GM10847 (cell line): ENCODE measurements around the gene EIPR1.

ENCODE experiments used
- POLR2A ChIP-seq: IDR thresholded peaks from 2 replicates; pipeline ENCODE4 v1.6.1; 2011; ENCODE audit not compliant: insufficient read length; ENCODE audit errors: extremely low read depth

EIPR1 gene

DNA sequence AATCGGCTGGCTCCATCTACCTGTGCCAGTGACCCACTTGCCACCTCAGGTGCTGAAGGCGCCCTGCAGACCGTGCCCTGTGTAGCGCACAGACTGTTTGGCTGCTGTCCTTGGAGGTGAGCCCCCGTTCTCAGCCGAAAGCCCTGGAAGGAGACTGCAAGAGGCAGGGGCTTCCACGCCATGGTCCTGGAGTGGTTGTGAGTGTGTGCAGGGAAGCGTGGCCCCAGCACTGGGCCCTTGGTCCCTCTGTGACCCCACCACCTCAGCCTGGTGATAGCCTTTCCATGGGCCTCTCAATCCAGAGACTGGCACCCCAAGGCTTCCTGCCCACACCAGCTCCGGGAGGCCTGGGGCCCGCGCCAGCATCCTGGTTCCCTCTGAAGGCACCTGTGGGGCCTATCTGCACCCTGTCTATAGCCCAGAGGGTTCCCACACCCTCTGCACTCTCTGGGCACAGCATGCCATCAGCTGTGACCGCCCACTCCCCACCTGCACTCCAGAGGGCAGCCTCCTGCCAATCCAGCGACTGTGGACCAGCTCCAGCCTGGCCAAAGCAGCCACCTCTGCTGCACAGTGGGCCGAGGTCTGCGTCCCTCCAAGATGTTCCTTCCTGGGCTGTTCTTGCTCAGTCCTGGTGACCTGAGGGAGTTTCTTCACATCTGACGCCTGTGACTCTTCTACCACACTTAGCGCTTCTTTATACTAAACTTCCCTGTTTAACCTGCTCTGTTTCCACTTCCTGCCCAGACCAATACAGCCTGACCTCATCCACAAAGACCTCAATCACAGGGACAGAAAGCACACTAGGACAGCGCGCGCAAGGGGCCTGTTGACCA is 109.5 kb downstream of the EIPR1 start:
- TF ChIP-seq POLR2A, result no peak

- TF ChIP-seq POLR2A, result no peak
These were observed 110.4 kb downstream of the EIPR1 start for GRCh38 chr2:3266925-3267867.

- no peak for TF ChIP-seq POLR2A
These were observed 111.4 kb downstream of the EIPR1 start for GRCh38 chr2:3265981-3266924.

GRCh38 chr2:3265471-3265870 is 112.1 kb downstream of the EIPR1 start:
- TF ChIP-seq POLR2A, result no peak

DNA sequence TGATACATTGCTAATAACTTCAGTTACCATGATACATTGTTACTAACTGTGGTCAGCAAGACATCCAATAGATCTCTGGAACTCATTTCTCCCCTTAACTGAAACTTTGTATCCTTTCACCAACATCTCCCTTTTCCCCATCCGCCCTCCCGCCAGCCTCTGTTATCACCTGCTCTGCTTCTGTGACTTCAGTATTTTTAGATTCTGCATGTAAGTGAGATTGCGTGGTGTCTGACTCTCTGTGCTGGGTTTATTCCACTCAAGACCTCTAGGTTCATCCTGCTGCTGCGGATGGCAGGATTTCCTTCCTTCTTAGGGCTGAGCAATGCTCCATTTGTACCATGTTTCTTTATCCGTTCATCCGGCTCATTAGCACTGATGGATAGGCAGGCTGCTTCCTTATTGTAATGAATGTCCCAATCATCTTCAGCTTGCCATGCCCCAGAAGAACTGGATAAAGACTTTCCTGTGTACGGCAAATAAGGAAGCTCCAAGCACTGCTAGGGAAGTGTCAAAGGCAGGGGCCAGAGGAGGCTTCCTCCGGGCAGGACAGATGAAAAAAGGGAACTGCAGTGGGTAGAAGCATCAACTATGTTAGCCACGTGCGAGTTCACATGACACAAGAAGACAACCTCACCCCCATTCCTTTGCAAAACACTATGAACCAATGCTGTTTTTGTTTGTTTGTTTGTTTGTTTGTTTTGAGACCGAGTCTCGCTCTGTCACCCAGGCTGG is 113.4 kb downstream of the EIPR1 start:
- TF ChIP-seq POLR2A, result no peak

- TF ChIP-seq POLR2A, result no peak
These were observed 114.1 kb downstream of the EIPR1 start for GRCh38 chr2:3263487-3263886.

DNA sequence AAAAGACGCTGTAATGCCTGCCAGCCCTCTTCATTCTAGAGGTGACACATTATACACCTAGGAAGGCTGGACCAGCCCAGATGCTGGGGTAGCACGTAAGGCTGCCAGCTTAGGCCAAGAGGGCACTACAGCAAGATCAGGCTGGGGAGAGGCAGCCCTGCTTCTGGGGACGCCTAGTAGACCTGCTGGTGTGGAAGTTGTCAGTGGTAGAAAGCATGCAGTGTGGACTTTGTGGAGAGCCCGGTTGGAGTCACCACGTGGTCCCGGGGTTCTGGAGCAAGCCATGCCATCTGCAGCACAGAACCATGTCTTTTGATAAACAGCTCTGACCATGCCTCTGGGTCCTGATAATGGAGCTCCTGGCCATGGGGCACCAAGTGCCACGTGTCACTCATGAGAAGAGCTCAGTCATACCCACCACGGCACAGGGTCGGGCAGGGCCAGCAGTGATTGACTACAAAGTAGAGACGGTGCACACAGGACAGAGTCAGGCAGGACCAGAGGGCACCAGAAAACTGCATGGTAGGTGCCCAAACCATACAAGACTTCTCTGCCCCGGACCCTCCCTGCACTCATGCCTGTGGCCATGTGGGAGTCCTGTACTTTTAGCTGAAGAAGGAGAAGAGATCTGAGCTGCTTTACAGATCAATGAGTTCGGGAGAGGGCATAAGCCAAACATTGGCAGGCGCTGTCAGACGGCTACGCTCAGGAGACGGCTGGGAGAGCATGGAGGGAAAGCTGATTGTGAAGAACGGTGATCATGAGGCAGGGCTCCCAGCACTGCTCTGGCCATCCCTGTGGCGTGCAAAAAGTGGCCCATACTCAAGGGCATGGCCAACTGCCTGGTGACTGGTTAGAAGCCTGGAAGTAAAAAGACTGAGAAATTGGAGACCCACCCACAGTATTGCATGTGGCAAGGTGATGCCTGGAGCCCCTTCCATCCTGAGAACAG is 114.9 kb downstream of the EIPR1 start:
- TF ChIP-seq POLR2A, result no peak

DNA sequence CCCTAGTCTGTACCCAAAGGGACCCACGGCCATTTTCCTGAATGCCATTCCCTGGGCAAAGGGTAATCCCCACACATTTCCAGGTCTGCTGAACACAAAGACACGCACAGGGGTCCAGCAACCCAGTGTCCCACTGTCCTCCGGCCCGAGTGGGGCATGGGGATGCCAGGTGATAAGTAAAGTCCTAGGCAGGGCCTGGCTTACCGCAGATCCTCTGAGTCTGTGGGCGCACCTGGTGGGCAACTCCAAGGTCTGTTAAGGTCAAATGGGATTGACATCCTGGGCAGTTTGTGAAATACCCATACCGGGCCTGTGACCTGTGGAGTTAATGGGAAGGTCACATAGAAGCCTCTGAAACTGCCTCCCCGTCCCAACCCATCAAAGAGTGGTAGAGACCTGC is 116.1 kb downstream of the EIPR1 start:
- TF ChIP-seq POLR2A, result no peak

- TF ChIP-seq POLR2A, result no peak
These were observed 116.7 kb downstream of the EIPR1 start for GRCh38 chr2:3260959-3261358.

DNA sequence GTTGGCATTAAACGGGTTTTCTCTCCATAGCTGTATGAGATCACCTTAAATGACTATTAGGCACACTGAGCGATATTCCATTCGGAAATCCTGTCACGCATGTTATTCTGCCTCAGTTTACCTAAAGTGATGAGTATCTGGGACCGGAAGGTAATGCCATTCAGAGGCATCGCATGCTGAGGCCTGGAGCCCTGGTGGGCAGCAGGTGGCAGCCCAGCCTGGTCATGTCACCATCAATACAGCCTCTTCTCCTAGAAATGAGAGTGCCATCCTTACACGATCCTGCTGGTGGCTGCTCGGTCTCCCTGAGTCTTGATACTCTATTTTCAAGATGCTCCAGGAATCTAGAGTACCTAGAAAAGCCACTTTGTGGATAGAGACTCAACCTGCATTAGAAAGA is 119.8 kb downstream of the EIPR1 start:
- TF ChIP-seq POLR2A, result no peak

DNA sequence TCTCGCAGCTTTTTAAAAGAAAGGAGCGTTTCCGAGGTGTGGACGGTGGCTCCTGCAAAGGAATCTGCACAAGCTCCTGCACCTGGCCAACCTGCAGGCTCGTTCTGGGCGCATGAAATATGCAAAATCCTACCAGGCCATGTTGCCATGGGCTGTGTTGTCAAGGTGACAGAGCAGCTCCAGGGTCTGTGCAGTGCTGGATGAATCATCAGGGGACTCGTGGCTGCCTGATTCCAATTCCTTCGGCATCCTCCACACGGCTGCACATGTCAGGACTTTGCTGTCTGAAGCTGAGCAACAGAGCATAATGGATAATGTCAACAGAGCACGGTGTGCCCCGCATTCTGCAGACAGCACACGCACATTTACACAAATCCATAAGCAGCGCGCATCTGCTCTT is 120.5 kb downstream of the EIPR1 start:
- no peak for TF ChIP-seq POLR2A

DNA sequence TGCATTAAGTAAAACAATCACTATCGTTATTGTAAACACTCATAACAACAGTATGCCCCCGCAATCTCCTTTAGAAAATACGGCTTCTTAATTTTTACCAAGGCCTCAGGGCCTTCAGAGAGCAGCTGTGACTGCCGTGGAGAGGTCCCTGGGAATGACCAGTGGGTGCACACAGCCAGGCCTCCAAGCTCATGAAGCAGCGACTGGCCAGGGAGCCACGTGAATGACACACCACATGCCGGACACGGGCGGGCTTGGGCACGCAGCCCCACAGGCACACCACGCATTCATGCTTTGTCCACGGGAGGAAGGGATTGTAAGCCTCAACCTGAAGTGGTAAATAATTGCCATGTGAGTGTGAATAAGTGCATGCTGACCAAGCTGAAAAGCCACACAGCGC is 121.0 kb downstream of the EIPR1 start:
- no peak for TF ChIP-seq POLR2A

DNA sequence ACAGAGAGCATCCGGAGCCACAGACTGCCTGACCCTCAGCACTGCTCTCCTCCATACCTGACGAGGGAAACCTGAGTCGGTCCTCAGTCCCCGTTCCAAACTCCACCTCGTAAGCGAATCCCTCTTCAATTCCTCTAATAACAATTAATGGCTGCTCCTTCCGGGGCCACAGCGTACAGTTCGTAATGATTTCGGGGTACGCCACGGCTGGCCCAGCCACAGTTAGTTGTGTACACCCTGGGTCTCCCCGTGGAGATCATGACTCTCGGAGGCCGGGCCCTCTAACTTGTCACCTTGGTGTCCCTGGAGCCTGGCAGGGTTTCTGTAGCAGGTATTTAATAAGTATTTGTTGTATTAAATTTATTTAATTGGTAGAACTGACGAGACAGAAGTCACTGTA is 121.5 kb downstream of the EIPR1 start:
- no peak for TF ChIP-seq POLR2A
